Measurements from ENCODE around the gene PPP2R5B. TPM values are rescaled to one million over a fixed set of nuclear protein-coding genes. Genes with fewer than 3 reads are reported as not detected.
A peak's percentile ranks its signal among the peaks of the same experiment; 100 is the strongest.

PPP2R5B gene
- total RNA-seq, 1 donor from 2014 or later: 23.9 TPM

DNA sequence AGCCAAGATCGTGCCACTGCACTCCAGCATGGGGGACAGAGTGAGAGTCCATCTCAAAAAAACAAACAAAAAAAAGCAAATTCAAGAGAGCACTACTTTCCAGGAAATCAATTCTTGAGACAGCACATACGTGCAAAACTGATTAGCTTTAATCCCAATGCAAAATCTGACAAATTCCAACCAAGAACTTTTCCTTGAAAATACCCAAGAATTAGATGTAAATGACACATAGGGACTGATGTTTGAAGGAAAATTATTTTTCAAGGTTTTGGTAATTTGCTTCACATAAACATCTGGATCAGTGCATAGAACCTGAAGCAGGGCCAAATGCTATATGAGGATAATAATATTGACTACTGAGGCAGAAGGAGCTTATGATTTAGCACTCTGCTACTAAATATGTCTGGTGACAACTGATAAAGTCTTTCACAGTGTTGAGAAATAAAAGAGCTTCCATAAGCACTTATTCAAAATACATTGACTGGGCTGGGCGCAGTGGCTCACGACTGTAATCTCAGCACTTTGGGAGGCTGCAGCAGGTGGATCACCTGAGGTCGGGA lies 38.7 kb downstream of the PPP2R5B start:
- H3K27me3 ChIP-seq (ENCODE audit: low read depth): no peaks in the 10 kb centered on the region
- no peak overlapping the region for H3K27ac ChIP-seq
- TF ChIP-seq, protein P1, sequence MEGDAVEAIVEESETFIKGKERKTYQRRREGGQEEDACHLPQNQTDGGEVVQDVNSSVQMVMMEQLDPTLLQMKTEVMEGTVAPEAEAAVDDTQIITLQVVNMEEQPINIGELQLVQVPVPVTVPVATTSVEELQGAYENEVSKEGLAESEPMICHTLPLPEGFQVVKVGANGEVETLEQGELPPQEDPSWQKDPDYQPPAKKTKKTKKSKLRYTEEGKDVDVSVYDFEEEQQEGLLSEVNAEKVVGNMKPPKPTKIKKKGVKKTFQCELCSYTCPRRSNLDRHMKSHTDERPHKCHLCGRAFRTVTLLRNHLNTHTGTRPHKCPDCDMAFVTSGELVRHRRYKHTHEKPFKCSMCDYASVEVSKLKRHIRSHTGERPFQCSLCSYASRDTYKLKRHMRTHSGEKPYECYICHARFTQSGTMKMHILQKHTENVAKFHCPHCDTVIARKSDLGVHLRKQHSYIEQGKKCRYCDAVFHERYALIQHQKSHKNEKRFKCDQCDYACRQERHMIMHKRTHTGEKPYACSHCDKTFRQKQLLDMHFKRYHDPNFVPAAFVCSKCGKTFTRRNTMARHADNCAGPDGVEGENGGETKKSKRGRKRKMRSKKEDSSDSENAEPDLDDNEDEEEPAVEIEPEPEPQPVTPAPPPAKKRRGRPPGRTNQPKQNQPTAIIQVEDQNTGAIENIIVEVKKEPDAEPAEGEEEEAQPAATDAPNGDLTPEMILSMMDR (IDR thresholded peaks at IDR 0.05): no peak
- no peak for DNase-seq
- ATAC-seq: no peak
- H3K9me3 ChIP-seq: no peaks in the 10 kb centered on the region
- intact Hi-C loops (cut with DNase I): no loop called here
- H3K4me1 ChIP-seq: no peaks in the 10 kb centered on the region
- H3K4me3 ChIP-seq: no peak overlapping the region
- no peaks in the 10 kb centered on the region for H3K36me3 ChIP-seq

DNA sequence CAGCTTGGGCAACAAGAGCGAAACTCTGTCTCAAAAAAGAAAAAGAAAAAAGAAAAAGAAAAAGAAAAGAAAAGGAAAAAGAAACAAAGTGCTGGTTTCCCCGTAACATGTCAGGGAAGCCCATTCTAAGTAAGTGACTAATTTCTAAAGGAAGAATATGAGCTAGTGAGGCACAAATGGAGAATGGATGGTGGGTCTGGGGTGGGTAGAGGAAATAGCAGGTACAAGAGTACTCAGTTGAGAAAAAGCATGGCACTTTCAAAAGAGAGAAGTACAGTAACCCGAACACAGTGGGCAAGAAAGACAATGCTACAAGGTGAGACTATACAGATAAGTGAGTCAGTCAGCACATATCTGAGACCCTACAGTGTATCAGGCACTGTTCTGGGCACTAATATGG lies 42.9 kb downstream of the PPP2R5B start:
- H3K27ac ChIP-seq: no peak overlapping the region
- H3K9me3 ChIP-seq: no peaks in the 10 kb centered on the region
- ATAC-seq: no peak
- no peak overlapping the region for H3K4me3 ChIP-seq
- H3K27me3 ChIP-seq (ENCODE audit: low read depth): no peaks in the 10 kb centered on the region
- no peaks in the 10 kb centered on the region for H3K36me3 ChIP-seq
- H3K4me1 ChIP-seq: peaks cover 11% of the 10 kb centered on the region
- no peak for DNase-seq
- TF ChIP-seq, protein P1 (IDR thresholded peaks at IDR 0.05): no peak
- intact Hi-C loops (cut with DNase I): no loop called here

DNA sequence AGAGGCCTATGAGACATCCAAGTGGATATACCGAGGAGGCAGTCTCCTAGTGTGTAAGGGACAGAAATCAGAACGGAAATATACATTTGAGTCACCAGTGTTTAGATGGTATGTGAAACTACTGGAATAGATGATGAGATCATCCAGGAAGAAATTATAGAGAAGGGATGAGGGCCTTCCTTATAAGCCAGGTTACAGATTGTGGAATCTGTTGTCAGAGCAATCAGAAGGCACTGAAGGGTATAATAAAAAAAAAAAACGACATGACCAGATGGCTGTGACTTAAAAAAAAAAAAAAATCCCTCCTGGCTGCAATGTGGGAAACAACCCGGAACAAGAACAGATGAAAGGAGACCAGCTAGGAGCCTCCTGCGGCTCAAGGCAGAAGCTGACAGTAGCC lies 44.7 kb downstream of the PPP2R5B start:
- ATAC-seq (no peak), DNase-seq (no peak)
- H3K4me1 ChIP-seq: peaks cover 15% of the 10 kb centered on the region
- no peak overlapping the region for H3K4me3 ChIP-seq
- H3K27me3 ChIP-seq (ENCODE audit: low read depth): no peaks in the 10 kb centered on the region
- no peaks in the 10 kb centered on the region for H3K36me3 ChIP-seq
- no peaks in the 10 kb centered on the region for H3K9me3 ChIP-seq
- TF ChIP-seq, protein P1 (IDR thresholded peaks at IDR 0.05): no peak
- H3K27ac ChIP-seq: no peak overlapping the region
- intact Hi-C loops (cut with DNase I): no loop called here

DNA sequence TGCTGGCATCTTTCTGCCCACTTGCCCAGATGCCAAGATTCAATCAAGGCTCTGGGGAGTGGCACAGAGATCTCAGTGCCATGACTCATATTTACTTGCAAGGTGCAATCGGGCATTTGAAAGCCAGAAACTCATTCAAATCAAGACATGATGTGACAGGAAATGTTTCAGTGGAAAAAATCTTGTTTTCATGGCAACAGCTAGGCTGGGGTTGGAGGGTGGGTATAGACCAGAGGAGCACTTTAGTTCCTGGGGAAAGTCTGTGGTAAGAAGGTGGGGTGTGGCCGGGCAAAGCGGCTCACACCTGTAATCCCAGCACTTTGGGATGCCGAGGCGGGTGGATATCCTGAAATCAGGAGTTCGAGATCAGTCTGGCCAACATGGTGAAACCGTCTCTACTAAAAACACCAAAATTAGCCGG lies 46.3 kb downstream of the PPP2R5B start:
- intact Hi-C loops (cut with DNase I): no loop called here
- H3K27ac ChIP-seq: no peak overlapping the region
- ATAC-seq: peak; percentile 71 to 77
- no peak for DNase-seq
- no peaks in the 10 kb centered on the region for H3K9me3 ChIP-seq
- H3K27me3 ChIP-seq (ENCODE audit: low read depth): no peaks in the 10 kb centered on the region
- no peaks in the 10 kb centered on the region for H3K36me3 ChIP-seq
- H3K4me3 ChIP-seq: no peak overlapping the region
- H3K4me1 ChIP-seq: peaks cover 15% of the 10 kb centered on the region
- TF ChIP-seq, protein P1 (IDR thresholded peaks at IDR 0.05): no peak

DNA sequence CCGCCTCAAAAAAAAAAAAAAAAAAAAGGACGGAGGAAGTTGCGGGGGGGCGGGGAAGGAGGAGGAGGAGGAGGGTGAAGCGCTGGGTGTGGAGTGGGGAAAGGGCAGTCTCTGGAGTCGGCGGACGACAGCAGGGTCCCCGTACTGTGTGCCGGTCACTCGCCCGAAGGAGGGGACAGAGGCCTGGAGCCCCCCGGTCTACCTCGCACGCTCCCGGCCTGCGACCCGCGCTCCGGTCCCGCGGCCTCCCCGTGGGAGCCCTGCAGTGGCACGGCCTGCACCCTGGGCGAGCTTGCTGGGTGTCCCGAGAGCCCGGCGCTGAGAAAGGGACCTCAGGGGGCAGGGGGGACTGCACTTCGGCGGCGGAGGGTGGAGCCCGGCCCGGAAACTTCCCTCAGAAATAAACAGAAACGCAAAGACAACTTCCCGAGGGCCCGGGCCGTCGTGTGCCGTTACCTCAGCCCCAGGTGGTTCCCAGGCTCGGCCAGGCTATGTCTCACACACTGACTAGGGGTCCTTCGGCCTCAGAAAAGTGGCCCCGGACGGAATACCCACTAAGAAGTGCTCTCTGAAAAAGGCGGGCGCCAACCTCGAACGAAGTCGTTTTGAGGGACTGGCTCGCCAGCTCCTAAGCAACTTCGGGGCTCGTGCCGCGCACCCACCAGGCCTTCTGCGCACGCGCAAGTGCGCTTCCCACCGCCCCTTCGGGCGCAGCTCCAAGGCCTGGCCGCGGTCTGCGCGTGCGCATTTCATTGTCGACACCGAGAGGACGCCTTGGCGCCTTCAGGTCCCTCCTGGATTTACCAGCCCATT lies 47.1 kb downstream of the PPP2R5B start, which contains the start of gene MAJIN:
TSS of gene MAJIN (minus strand) at position 688 of the 813 bp plus-strand sequence. CDS start 12,703 bp downstream, outside the sequence.
- H3K36me3 ChIP-seq: no peaks in the 10 kb centered on the region
- peak within 1 kb of the TSS; percentile 56 for H3K27ac ChIP-seq
- DNase-seq (peak; percentile 90), ATAC-seq (peak; percentile 88)
- peaks cover 15% of the 10 kb centered on the region for H3K4me1 ChIP-seq
- TF ChIP-seq, protein P1 (IDR thresholded peaks at IDR 0.05): no peak
- H3K4me3 ChIP-seq: peak within 1 kb of the TSS; percentile 55
- H3K9me3 ChIP-seq: no peaks in the 10 kb centered on the region
- no peaks in the 10 kb centered on the region for H3K27me3 ChIP-seq (ENCODE audit: low read depth)
- intact Hi-C loops (cut with DNase I): no loop called here
